Adipocyte (in vitro differentiated cells): ENCODE data around the gene XRRA1.

Experiments used
- DNase-seq: peaks from one replicate; pipeline ENCODE4 v3.0.0-alpha.2; 2015; ENCODE audit warnings: low read depth
- H3K27me3 ChIP-seq: replicated peaks from 2 replicates; pipeline ENCODE4 v1.7.0; 2013; ENCODE audit warnings: mild to moderate bottlenecking, low read length, moderate library complexity; ENCODE audit not compliant: control insufficient read depth, insufficient read depth
- H3K36me3 ChIP-seq: 2 replicates; pipeline ENCODE4 v1.7.0; 2013; ENCODE audit warnings: low read length, mild to moderate bottlenecking, moderate library complexity; ENCODE audit not compliant: control insufficient read depth, insufficient read depth, severe bottlenecking
- H3K4me1 ChIP-seq: 2 replicates; pipeline ENCODE4 v1.7.0; 2013; ENCODE audit warnings: mild to moderate bottlenecking, low read length, moderate library complexity; ENCODE audit not compliant: control insufficient read depth, insufficient read depth
- H3K4me3 ChIP-seq: 2 replicates; pipeline ENCODE4 v1.7.0; 2013; ENCODE audit warnings: mild to moderate bottlenecking, low read length, moderate library complexity
- H3K9ac ChIP-seq: 2 replicates; pipeline ENCODE4 v1.7.0; 2013; ENCODE audit warnings: mild to moderate bottlenecking, low read length, moderate library complexity
- H3K9me3 ChIP-seq: 2 replicates; pipeline ENCODE4 v1.7.0; 2013; ENCODE audit warnings: mild to moderate bottlenecking, low read length, moderate library complexity; ENCODE audit not compliant: control insufficient read depth

Gene XRRA1

DNA sequence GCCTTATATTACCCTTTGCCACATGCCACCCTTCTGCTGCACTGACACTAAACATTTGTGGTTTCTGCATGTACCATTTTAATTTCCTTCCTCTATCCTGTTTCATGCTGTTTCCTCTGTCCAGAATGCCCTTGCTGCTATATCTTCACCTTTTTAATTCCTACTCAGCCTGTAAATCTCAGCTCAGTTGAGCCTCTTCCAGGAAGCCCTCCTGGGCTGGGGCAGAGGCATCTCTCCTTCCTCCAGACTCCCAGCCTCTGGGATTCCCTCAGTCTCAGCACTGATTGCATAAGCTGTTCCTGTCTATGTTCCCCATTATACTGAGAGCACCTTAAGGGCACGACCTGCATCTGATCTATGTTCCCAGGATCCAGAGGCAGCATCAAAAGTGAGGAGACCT, 101.5 kb downstream of the XRRA1 start:
- H3K4me3 ChIP-seq: no peak overlapping the region
- no peaks in the 10 kb centered on the region for H3K27me3 ChIP-seq
- H3K4me1 ChIP-seq: peaks cover 13% of the 10 kb centered on the region
- no peak overlapping the region for H3K9ac ChIP-seq
- DNase-seq: no peak
- H3K9me3 ChIP-seq: no peaks in the 10 kb centered on the region
- peaks cover 56% of the 10 kb centered on the region for H3K36me3 ChIP-seq

DNA sequence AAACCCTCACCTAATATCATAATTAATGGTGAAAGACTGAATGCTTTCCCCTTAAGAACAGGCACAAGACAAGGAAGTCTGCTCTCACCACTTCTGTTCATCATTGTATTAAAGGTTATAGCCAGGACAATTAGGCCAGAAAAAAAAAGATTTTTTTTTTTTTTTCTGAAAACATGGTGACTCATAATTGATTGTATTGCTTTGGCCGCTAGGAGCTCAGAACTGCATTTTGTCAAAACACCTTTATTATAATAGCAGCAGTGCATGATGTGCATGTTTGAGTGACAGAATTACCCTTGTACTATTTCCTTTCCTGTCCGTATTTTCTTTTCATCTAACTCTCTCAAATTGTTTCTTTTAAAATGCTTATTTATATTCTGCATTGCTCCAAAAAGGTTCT, 102.1 kb downstream of the XRRA1 start:
- peaks cover 55% of the 10 kb centered on the region for H3K36me3 ChIP-seq
- no peak overlapping the region for H3K9ac ChIP-seq
- no peak for DNase-seq
- no peak overlapping the region for H3K4me3 ChIP-seq
- peaks cover 13% of the 10 kb centered on the region for H3K4me1 ChIP-seq
- H3K9me3 ChIP-seq: no peaks in the 10 kb centered on the region
- H3K27me3 ChIP-seq: no peaks in the 10 kb centered on the region

DNA sequence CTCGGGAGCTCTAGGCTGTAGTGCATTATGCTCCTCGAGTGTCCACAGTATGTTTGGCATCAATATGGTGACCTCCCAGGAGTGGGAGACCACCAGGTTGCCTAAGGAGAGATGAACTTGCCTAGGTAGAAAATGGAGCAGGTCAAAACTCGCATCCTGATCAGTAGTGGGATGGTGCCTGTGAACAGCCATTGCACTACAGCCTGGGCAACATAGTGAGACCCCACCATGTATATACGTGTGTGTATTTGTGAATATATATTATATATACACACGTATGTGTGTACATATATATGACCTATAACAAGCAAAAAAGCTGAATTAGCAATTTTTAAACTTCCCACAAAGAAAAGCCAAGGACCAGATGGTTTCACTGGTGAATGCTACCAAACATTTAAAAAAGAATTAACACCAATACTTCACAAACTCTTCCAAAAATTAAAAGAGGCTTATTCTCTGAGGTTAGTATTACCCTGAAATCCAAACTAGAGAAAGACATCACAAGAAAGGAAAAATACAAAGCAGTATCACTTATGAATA, 102.8 kb downstream of the XRRA1 start:
- peaks cover 51% of the 10 kb centered on the region for H3K36me3 ChIP-seq
- H3K9me3 ChIP-seq: no peaks in the 10 kb centered on the region
- H3K9ac ChIP-seq: no peak overlapping the region
- H3K4me3 ChIP-seq: no peak overlapping the region
- H3K27me3 ChIP-seq: no peaks in the 10 kb centered on the region
- no peak for DNase-seq
- H3K4me1 ChIP-seq: peaks cover 13% of the 10 kb centered on the region

DNA sequence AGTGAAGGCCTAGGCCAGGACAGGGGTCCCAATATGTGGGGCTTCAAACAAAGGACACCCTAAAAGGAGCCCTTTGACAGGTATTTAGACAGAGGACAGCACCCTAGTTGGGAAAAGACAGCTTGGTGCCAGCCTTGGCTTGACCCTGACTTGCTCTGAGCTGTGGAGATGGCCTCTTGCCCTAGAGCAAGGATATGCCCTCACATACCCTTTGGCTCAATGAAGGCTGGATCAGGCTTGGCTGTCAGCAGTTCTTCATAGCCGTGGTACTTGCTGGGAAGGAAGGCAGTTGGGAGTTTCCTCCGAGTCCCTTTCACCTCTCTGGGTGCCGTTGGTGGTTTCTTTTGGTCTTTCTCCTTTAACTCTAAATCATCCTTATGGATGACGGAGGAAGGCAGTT, 104.0 kb downstream of the XRRA1 start:
- no peak overlapping the region for H3K9ac ChIP-seq
- no peaks in the 10 kb centered on the region for H3K9me3 ChIP-seq
- H3K4me1 ChIP-seq: peaks cover 7% of the 10 kb centered on the region
- peaks cover 51% of the 10 kb centered on the region for H3K36me3 ChIP-seq
- H3K4me3 ChIP-seq: no peak overlapping the region
- no peak for DNase-seq
- H3K27me3 ChIP-seq: no peaks in the 10 kb centered on the region

DNA sequence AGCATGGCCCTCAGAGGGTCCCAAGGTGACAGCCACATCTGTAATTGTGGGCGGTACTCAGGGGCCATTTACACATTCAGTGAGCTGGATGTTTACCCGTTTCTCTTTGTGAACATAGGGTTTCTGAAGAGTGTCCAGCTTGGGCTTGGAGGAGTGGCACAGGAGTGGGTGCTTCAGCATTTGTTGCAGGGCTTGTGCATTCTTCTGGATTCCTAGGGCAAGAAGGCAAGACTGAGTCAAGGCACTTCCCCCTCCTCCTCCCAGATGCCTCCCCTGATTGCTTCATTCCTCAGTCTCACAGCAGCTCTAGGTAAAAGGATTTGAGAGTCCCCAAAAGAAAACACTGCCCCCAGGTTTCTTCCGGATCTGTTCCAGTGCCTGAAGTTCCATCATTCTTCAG, 104.8 kb downstream of the XRRA1 start:
- Histone ChIP-seq H3K4me3 (no peak overlapping the region), H3K9me3 (no peaks in the 10 kb centered on the region), H3K27me3 (no peaks in the 10 kb centered on the region), H3K36me3 (peaks cover 51% of the 10 kb centered on the region), H3K4me1 (no peaks in the 10 kb centered on the region), H3K9ac (no peak overlapping the region)
- DNase-seq: no peak

DNA sequence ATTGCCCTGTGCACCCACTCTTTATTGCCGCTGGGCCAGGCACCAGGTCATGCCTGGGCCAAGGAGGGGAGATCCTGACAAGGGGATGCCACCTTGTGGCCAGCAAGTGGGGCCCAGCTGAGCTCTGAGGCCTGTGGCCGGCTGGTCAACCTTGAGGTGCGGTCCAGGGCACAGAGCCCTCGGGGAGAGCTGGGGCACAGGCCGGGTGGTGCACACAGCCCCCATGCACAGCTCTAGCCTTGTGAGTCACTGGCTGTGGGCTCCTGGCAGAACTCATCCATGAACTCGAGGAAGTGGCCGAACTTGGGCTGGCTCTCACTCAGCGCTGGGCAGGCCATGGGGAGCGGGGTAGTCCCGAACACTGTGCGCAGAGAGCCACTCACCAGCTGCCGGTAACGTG, 105.9 kb downstream of the XRRA1 start:
- H3K36me3 ChIP-seq: peaks cover 53% of the 10 kb centered on the region
- no peaks in the 10 kb centered on the region for H3K4me1 ChIP-seq
- no peak overlapping the region for H3K9ac ChIP-seq
- H3K9me3 ChIP-seq: no peaks in the 10 kb centered on the region
- H3K27me3 ChIP-seq: no peaks in the 10 kb centered on the region
- no peak for DNase-seq
- H3K4me3 ChIP-seq: no peak overlapping the region

DNA sequence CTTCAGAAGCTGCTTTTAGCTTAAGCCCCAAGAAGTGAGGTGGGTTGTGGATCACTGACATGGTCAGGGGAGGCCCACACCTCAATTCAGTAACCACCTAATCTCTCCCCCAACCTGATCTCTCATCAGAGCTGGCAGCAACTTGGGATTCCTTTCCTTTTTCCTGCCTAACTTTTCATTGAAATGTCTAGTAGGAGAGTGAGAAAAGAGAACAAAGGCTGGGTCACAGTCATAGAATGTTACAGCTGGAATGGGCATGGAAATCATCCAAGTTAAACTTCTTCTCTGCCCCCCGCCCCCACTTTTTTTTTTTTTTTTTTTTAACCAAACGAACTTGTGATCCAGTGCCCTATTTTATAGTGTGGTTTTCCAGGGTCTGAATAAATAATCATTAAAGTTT, 108.4 kb downstream of the XRRA1 start:
- no peak for DNase-seq
- no peak overlapping the region for H3K4me3 ChIP-seq
- H3K9me3 ChIP-seq: no peaks in the 10 kb centered on the region
- no peaks in the 10 kb centered on the region for H3K4me1 ChIP-seq
- no peaks in the 10 kb centered on the region for H3K27me3 ChIP-seq
- H3K36me3 ChIP-seq: peaks cover 60% of the 10 kb centered on the region
- H3K9ac ChIP-seq: no peak overlapping the region

DNA sequence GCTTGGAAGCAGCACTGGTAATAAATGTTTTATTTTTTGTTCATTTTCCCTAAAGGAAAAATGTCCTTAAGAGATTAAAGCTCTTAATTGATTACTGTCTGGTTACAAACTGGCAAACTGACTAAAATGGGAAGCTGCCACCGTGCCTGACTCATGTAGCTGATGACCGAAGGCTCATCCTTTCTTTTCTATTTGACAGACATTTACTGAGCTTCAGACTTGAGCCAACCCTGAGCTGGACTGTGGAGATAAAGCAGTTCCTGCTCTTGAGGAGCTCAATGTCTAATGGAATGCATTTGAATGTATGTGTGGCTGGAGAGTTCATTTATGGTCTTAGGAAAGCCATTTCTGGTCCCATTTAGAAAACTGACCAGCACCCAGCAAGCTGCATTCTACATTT, 108.9 kb downstream of the XRRA1 start:
- H3K36me3 ChIP-seq: peaks cover 60% of the 10 kb centered on the region
- H3K4me3 ChIP-seq: no peak overlapping the region
- no peak for DNase-seq

DNA sequence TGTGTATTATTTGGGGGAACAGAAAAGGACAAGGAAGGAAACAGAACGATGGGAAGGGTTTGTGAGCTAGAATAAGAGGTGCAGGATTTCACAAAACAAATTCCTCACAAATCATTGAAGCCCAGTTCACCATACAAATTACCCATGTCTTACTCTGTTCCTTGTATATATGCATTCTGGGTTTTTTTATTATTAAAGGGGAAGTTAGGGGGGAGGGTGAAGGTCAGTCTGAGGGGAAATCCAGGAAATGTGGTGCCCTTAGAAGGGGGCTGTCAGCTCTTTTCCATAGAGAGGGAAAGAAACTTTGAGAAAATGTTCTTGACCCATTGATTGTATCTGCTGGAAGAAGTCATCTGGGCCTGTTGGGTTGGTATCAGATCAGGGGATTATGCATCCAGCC, 109.4 kb downstream of the XRRA1 start:
- Histone ChIP-seq H3K9ac (no peak overlapping the region), H3K36me3 (peaks cover 60% of the 10 kb centered on the region)
- no peak for DNase-seq

More for the DNA sequence above, 108.9 kb downstream of the XRRA1 start:
- no peaks in the 10 kb centered on the region for H3K27me3 ChIP-seq
- H3K9me3 ChIP-seq: no peaks in the 10 kb centered on the region
- H3K9ac ChIP-seq: no peak overlapping the region
- H3K4me1 ChIP-seq: no peaks in the 10 kb centered on the region

DNA sequence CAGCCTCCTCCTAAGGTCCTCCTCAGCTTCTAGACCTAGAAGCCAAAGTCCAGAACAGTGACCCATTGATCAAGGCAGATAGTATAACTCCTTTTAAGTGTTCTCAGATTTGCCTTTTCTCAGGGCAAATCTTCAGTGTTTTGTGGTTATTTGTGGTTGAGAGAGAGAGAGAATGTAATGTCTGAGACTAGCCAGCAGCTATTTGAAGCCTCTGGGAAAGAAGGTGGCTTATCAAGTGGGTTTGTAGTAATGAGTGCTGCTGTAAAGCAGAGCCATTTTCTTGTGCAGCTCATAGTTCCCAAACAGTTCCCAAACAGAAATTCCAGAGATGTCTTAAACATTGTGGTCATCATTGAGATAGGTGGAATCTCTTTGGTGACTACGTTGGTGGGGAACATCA, 110.7 kb downstream of the XRRA1 start:
- Histone ChIP-seq H3K27me3 (no peaks in the 10 kb centered on the region), H3K4me3 (no peak overlapping the region), H3K36me3 (peaks cover 55% of the 10 kb centered on the region), H3K4me1 (no peaks in the 10 kb centered on the region), H3K9ac (no peak overlapping the region), H3K9me3 (no peaks in the 10 kb centered on the region)
- DNase-seq: no peak

More for the DNA sequence above, 109.4 kb downstream of the XRRA1 start:
- no peaks in the 10 kb centered on the region for H3K9me3 ChIP-seq
- H3K27me3 ChIP-seq: no peaks in the 10 kb centered on the region
- H3K4me1 ChIP-seq: no peaks in the 10 kb centered on the region
- H3K4me3 ChIP-seq: no peak overlapping the region

DNA sequence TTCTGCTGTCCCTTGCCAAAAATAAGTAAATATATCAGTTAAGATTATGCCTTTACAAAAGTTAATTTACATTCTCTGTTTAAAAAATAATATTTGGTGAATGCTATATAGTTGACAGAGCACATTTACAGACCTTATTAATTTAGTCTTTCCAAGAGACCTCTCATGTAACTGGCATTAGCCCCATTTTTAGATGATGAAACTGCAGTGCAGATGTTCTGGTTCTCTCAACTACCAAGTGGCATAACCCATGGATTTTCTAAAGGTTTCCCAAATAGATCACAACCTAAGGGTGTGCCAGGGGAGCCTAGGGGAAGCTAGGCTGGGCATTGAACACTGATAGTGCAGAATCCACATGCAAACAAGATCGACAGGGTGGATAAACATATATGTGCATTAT, 111.7 kb downstream of the XRRA1 start:
- H3K27me3 ChIP-seq: no peaks in the 10 kb centered on the region
- H3K4me3 ChIP-seq: no peak overlapping the region
- H3K4me1 ChIP-seq: no peaks in the 10 kb centered on the region
- H3K36me3 ChIP-seq: peaks cover 46% of the 10 kb centered on the region
- no peak overlapping the region for H3K9ac ChIP-seq
- no peaks in the 10 kb centered on the region for H3K9me3 ChIP-seq
- no peak for DNase-seq

DNA sequence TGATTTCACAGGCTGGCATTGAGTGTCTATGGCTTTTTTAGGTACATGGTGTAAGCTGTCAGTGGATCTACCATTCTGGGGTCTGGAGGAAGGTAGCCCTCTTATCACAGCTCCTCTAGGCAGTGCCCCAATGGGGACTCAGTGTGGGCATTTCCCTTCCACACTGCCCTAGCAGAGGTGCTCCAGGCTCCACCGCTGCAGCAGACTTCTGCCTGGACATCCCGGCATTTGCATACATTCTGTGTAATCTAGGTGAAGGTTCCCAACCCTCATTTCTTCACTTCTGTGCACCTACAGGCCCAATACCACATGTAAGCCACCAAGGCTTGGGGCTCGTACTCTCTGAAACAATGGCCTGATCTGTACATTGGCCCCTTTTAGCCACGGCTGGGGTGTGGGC, 122.0 kb downstream of the XRRA1 start:
- no peaks in the 10 kb centered on the region for H3K27me3 ChIP-seq
- H3K9ac ChIP-seq: no peak overlapping the region
- peaks cover 7% of the 10 kb centered on the region for H3K4me1 ChIP-seq
- peaks cover 19% of the 10 kb centered on the region for H3K9me3 ChIP-seq
- H3K36me3 ChIP-seq: peaks cover 25% of the 10 kb centered on the region
- no peak for DNase-seq
- H3K4me3 ChIP-seq: no peak overlapping the region
